MV-4-11 (cell line): Measurements from ENCODE around the gene NTNG1.
A peak's percentile ranks its signal among the peaks of the same experiment; 100 is the strongest.

Source experiments
- DNase-seq: peaks from one replicate; lab custom pipeline; 2025; lab: John Stamatoyannopoulos, UW

The NTNG1 gene

GRCh38 chr1:107342316-107342715 lies 201.5 kb downstream of the NTNG1 start:
- no peak for DNase-seq

GRCh38 chr1:107342768-107343167 lies 201.9 kb downstream of the NTNG1 start:
- no peak for DNase-seq

GRCh38 chr1:107343601-107344000 lies 202.8 kb downstream of the NTNG1 start:
- no peak for DNase-seq

DNA sequence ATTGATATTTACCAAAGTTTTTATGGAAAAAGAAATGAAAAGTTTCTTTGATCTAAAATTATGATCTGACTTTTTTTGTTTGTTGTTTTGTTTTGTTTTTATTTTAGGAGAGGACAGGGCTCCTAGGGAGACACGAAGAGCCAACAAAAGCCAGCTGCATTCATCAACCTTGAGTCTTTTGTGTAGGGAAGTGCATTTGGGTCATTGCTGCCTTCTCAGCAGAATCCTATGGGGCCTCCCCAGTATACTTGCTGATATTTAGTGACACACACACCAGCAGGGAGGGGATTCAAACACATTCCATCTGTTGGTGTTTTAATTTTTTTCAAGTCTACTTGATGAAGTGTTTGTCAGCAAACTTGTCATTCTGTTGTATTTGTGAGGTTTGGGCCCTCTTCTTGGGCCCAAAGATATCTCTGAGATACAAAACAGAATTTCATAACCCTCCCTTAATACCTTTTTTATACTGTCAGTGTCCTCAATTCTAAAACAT lies 203.5 kb downstream of the NTNG1 start:
- DNase-seq = no peak

GRCh38 chr1:107344836-107345235 lies 204.0 kb downstream of the NTNG1 start:
- no peak for DNase-seq

DNA sequence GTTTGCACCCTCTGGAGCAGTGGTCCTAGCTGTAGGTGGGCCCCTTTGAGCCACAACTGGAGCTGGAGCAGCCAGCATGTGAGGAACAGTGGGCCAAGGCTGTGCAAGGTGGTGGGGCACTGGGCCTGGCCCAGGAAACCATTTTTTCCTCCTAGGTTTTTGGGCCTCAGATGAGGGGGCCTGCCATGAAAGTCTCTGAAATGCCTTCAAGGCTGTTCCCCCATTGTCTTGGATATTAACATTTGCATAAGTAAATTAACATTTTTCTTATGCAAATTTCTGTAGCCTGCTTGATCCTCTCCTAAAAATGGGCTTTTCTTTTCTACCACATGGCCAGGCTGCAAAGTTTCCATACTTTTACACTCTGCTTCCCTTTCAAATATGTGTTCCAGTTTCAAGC lies 212.0 kb downstream of the NTNG1 start:
- no peak for DNase-seq

- DNase-seq = no peak
These were observed 216.5 kb downstream of the NTNG1 start for GRCh38 chr1:107357376-107357775.

GRCh38 chr1:107358619-107359327 lies 217.9 kb downstream of the NTNG1 start:
- DNase-seq = no peak

DNA sequence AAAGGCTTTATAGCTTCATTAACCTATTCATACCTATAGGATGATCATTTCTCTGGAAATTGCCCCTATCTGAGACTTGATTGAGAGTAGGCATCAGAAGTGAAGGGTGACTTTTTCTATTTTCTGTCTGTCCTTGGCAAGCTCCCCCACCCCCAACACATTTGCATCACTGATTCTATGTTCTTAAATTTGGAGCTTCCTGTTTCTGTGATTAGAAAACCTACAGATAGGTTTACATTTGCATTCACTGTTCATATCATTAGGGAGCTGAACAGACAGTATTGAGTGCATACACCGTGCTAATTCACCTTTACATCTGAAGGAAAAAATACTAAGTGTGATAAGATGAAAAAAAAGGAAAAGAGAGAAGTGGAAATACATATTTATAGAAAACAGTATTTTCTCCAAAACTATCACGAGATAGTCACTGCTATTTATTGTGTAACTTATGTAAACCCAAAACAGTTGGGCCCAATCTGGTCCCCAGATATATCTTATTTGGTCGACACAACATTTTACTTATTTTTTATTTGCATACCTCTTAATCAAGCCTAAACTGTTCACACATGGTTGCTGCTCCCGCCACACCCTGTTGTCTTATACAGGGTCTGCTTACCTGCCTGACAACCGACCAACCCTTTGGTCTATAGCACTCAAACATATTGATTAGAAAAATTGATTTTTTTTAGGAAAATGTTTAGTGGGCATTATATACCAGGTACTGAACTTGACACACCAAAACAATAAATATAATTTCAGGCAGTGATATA lies 218.8 kb downstream of the NTNG1 start:
- DNase-seq = no peak

GRCh38 chr1:107362468-107363140 lies 221.8 kb downstream of the NTNG1 start:
- no peak for DNase-seq

DNA sequence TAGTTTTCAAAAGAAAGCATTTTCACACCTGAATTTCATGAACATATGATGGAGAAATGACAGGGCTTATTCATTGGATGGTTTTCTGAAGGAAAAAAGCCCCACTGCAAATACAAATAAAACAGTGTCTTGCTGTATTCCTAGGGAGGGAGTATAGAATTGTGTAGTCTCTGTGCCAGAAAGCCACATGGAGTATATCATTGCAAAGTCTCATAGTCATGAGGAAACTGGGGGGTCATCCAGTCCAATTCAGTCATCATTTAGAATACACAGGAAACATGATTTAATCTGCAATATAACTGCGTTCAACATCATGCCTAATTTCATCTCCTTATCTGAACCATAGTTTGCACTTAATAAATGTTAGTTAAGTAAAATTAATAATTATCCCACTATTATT lies 222.3 kb downstream of the NTNG1 start:
- DNase-seq = no peak

- no peak for DNase-seq
These were observed 224.8 kb downstream of the NTNG1 start for GRCh38 chr1:107365527-107366240.

GRCh38 chr1:107378426-107378825 lies 237.6 kb downstream of the NTNG1 start:
- no peak for DNase-seq

DNA sequence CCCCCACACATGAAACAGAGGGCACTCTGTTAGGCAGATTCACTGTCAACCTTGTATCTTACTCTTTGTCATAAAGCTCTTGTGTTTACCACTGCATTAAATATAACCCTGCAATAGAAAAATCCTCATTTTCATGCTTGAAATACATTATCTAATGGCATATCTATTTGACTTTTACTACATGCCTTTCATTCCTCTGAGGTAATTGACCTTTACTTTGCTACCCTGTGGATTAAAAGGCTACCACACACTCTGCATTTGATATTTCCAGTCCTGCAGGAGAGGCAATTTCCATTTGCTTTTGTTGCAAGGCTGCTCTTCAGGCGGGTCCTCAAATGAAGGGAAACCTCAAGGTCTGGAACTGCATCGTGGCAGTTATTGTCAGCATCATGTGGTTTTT lies 238.0 kb downstream of the NTNG1 start:
- DNase-seq = no peak

DNA sequence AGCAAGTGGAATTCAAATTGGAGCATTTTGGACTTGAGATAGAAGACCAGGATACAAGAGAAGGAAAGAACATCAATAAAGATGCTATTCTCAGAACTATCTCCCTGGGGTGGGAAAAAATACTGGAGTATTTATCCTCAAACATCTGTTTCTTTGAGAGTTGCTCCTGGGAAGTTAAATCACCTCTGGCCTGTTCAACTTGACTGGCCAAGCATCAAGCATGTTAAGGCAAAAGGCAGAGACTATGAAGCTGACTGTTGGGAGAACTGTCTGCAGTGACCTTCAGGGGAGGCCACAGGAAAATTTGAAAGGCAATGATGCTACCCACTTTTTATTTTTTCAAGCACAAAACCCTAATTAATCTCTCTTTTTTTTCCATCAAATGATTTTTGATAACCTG lies 239.0 kb downstream of the NTNG1 start:
- no peak for DNase-seq

GRCh38 chr1:107389410-107390396 lies 248.9 kb downstream of the NTNG1 start:
- DNase-seq = no peak

GRCh38 chr1:107394301-107394700 lies 253.5 kb downstream of the NTNG1 start:
- no peak for DNase-seq

- DNase-seq = no peak
These were observed 260.9 kb downstream of the NTNG1 start for GRCh38 chr1:107401704-107402103.

- DNase-seq = no peak
These were observed 263.9 kb downstream of the NTNG1 start for GRCh38 chr1:107404756-107405155.

DNA sequence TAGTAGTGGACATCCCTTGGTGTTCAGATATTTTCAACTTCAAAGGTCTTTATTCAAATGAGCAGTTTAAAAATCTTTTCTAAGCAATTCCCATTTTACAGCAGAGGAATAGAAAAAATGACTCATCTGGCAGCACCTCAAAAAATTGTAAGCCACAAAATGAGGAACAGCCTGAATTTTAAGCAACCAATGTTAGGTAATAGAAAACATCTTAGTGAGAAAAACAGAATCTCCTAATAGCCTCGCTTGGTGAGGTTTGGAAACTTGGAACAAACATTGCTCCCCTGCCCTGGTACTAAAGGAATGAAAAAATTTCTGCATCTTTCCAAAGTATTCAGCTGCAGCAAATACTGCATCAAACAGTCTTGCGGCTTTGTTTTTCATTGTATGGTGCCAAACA lies 264.4 kb downstream of the NTNG1 start:
- DNase-seq = peak; percentile 40

DNA sequence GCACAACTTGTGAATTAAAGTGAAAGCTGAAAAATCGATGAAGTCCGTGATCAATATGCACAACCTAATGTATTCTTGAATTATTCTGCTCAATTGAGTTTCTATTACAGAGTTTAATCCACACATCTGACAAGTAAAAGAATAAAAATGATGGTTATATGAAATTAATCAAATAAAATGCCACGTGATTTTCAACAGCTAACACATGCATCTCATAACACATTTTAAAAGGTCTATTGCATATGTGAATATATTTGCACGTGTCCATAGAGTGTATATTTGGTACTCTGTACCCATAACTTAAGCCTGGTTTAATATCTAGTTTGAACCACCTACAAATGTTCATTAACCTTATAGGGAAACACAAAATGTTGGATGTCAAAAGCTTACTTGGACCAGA lies 266.2 kb downstream of the NTNG1 start:
- no peak for DNase-seq
